CD4-positive, alpha-beta T cell treated with Interleukin-15 for 4 hours (primary cell): ENCODE measurements around the gene WIZ.
"Not testable (repeated sequence)": the region's sequence is repeated elsewhere in the genome, so short reads cannot be mapped to it uniquely, and the experiment has no call there.

Source experiments
- DNase-seq: peaks from one replicate; pipeline ENCODE4 v3.0.0-alpha.2; 2020; ENCODE audit warnings: low spot score

The WIZ gene, protein sequence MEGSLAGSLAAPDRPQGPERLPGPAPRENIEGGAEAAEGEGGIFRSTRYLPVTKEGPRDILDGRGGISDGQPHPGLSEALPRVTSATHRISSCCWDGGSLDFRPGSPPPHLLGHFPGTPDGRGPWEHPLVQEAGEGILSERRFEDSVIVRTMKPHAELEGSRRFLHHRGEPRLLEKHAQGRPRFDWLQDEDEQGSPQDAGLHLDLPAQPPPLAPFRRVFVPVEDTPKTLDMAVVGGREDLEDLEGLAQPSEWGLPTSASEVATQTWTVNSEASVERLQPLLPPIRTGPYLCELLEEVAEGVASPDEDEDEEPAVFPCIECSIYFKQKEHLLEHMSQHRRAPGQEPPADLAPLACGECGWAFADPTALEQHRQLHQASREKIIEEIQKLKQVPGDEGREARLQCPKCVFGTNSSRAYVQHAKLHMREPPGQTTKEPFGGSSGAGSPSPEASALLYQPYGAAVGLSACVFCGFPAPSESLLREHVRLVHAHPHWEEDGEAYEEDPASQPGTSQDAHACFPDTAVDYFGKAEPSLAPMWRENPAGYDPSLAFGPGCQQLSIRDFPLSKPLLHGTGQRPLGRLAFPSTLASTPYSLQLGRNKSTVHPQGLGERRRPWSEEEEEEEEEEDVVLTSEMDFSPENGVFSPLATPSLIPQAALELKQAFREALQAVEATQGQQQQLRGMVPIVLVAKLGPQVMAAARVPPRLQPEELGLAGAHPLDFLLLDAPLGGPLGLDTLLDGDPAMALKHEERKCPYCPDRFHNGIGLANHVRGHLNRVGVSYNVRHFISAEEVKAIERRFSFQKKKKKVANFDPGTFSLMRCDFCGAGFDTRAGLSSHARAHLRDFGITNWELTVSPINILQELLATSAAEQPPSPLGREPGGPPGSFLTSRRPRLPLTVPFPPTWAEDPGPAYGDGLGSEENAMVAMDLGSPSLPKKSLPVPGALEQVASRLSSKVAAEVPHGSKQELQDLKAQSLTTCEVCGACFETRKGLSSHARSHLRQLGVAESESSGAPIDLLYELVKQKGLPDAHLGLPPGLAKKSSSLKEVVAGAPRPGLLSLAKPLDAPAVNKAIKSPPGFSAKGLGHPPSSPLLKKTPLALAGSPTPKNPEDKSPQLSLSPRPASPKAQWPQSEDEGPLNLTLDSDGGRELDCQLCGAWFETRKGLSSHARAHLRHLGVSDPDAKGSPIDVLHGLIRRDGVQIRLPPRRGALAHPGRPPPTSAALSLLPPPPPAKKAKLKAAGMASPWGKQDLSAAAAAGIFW (N-terminal part only)

DNA sequence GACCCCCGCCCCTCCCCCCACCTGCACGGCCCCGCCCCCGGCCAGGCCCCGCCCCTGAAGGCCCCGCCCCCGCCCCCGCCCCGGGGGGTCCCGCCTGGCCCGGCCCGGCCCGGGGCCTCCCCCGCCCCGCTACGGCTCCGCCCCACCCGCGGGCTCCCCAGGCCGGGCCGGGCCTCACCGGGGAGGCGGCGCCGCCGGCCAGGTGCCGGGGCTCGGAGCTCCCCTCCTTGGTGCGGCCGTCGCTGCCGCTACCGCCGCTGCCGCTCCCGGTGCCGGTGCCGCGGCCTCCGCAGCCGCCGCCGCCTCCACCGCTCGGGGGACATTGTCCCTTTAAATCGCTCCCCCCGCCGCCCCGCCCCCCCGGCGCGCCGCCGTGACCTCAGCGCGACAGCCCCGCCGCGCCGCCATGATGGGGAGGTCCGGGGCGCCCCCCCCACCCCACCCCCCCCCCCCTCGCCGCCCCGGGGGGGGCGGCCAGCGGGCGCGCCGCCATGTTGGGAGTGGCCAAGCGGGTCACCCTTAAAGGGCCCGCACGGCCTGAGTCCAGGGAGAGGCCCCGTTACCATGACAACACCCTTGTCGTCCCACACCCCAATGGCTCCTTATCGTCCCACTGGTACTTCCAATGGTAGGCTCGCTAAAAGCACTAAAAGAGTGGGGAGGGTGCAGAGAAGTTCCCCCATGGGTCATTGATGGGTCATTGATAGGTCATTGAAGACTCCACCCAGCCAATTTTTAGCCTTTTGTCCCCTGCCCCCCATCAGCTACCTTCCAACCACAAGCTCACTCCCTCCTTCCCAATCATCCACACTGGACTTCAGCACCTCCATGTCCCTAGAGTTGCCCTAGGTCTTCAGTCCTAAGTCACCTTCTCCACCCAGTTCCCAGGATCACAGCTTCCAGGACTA, at the start of gene WIZ:
WIZ (minus strand) TSS at position 337 of the 908 bp plus-strand sequence. CDS start 1,649 bp downstream, outside the sequence.
- DNase-seq, result peak; percentile 82

DNA sequence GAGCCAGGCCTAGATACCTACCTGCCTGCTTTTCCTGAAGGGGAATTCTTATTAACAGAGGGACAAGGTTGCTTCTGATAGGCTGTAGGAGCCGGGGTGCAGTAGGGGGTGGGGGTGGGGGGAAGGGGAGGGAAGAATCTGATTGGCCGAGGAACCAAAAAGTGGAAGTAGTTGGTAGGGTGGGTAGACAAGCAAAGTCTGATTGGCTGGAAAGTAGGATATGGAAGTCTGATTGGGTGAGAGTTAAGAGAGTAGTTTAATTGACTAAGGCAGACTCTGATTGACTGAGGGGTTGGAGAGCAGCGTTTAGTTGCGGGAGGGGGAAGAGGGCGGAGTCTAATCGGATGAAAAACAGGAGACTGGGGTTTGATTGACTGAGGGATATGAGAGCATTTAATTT, 49.2 kb upstream of the WIZ start:
- no peak for DNase-seq

DNA sequence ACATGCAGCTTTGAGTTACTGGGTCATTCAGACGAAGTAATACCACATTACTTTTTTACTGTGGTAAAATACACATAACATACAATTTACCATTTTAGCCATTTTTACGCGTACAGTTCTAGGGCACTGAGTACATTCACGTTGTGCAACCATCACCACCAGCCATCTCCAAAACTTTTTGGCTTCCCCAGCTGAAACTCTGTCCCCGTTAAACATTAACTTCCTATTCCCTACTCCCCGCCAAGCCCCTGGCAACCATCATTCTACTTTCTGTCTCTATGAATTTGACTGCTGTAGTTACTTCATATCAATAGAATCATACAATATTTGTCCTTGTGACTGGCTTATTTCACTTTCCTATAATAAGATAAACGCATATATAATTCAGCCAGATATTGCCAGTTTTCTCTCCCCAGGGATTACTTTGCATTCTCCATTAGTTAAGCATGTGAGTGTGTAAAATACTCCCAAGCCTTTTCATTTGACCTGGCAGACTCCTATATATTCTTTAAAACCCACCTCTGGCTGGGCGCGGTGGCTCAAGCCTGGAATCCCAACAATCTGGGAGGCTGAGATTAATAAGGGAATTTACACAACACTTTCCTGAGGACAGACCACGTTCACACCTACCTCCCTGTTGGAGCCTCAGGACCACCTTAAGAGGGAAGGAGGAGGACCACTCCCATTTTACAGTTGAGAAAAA, 48.6 kb upstream of the WIZ start:
- DNase-seq, result no peak

DNA sequence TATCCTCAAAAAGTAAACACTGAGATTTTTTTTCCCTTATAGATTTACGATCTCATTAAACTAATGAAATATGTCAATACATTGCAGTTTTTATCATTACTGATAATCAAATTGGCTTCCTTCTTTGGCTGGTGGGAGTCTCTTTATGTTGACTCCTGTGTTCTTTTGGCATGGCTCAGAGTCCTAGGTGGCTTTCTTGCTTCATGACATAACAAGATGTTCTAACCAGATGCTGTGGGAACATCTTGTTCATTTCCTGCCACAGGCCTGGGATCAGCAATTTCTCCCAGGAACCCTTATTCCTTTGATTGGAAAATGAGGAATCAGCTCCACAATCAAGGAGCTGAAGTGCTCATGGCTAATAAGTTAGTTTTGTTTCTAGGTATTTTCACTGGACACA, 45.4 kb upstream of the WIZ start:
- DNase-seq, result no peak

DNA sequence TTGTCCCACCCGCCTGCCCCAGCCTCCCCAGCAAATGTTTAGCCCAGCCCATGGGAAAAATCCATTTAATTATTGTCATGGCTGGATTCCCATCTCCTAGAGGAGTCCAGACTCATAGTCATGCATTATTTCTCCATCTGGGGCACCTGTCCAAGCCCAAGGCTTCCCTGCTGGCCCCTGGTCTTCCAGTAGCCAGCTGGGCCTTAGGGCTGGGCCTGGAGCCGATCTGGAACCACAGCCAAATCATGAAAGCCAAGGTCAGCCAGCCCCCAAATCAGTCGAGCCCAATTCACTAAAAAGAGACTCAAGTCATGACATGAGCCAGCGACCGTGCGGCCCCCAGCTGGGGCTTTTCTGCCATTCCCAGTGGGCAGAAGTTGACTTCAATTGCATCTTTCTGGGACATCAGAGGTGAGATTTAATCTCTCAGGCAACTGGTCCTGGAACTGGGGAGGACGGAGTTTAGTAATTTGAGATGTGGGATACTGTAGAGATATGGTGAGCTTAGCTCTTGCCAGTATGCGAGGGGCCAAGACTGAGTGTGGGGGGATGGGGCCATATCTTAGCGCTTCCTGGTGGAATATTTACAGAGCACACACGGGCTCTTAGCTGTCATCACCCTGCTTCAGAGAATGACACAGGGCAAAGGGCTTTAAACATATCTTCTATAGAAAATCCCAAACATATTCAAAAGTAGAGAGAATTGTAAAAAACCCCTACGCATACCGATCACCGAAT, 38.9 kb upstream of the WIZ start:
- DNase-seq, result no peak

DNA sequence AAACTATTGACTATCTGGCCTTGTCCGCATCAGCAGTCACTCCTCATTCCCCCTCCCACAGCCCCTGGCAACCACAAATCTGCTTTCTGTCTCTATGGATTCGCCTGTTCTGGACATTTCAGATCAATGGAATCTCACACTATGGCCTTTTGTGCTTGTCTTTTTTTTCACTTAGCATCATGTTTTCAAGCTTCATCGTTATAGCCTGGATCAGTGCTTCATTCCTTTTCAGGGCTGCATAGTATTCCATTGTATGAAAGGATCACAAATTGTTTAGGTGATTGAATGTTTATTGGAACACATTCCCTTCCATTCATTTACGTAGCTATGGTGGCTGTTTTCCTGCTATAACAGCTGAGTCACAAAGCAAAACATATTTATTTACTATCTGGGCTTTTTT, 37.3 kb upstream of the WIZ start:
- DNase-seq, result no peak

DNA sequence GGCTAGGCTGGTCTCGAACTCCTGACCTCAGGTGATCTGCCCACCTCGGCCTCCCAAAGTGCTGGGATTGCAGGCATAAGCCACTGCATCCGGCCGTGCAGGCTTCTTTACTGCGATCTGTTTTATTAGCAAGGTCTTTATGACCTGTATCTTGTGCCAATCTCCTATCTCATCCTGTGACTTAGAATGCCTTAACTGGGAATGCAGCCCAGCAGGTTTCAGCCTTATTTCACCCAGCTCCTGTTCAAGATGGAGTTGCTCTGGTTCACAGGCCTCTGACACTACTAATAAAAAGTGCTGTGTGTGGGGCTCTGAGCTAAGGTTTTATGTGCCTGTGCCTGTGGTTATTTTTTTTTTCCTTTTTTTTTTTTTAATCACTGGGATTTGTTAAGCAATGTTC, 36.0 kb upstream of the WIZ start:
- DNase-seq, result not testable (repeated sequence)

DNA sequence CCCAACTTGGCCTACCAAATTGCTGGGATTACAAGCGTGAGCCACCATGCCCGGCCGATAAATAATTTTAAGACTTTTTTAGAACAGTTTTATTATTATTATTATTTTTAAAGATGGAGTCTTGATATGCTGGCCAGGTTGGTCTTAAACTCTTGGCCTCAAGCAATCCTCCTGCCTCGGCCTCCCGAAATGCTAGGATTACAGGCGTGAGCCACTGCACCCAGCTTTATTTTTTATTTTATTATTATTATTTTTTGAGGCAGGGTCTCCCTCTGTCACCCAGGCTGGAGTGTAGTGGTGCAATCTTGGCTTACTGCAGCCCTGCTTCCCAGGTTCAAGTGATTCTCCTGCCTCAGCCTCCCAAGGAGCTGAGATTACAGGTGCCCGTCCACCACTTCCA, 31.2 kb upstream of the WIZ start:
- not testable (repeated sequence) for DNase-seq

DNA sequence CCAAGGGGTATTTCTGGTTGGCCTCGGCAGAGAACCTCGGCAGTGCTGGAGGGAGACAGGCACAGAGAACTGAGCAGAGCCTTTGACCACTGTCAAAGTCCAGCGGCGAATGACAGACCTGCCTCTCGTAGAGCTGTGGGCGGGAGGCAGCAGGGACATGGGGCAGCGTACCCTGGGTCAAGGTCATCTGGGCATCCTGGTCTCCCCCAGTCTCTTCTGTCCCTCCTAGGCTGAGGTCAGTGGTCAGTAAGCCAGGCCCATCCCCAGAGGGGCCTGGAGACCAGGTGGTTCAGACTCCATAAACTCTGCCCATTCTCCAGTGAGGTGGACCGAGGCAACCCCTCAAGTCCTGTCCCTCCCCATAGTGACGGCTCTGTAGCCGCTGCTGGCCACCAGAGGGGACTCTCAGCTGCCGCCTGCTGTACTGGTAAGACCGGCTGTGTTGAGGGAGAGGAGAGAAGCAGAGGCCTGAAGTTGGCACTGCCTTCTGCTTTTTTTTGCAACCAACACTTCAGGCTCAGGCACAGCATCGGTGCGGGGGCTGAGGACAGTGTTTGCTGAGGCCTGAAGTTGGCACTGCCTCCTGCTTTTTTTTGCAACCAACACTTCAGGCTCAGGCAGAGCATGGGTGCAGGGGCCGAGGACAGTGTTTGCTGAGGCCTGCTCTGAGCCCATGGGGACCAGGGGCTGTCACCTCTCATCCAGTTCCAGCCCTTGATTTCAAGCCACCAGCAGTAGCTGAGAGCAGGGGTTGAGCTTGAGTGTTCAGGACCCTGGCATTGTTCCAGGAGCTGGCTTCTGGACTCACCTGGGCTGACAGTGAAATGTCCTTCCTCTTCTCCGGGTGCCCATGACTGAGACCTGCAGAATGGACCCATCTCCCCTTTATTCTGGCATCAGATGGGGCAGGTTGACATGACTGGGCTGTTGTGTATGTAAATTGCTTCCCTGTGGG, 29.9 kb upstream of the WIZ start, which contains the start of gene PGLYRP2:
PGLYRP2 (minus strand) TSS at position 111 of the 955 bp plus-strand sequence. CDS start 130 bp downstream, outside the sequence.
- DNase-seq, result no peak

DNA sequence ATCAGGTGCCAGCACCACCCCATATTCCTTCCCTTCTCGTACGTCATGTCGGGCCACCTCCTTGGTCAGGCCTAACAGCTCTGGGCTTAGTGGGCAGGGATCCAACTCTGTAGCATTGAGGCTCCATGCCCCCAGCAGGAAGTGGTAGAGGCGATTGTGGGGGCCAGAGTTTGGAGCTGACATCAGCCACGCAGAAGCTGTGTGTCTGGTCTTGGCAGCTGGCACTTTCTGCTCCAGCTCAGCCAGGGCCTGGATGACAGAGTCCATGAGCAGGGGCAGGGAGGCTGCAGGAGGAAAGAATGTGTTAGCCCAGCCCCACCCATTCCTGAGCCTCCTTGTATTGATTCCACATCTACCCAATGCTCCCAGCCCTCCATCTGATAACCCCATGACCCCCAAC, 26.6 kb upstream of the WIZ start:
- DNase-seq, result no peak

DNA sequence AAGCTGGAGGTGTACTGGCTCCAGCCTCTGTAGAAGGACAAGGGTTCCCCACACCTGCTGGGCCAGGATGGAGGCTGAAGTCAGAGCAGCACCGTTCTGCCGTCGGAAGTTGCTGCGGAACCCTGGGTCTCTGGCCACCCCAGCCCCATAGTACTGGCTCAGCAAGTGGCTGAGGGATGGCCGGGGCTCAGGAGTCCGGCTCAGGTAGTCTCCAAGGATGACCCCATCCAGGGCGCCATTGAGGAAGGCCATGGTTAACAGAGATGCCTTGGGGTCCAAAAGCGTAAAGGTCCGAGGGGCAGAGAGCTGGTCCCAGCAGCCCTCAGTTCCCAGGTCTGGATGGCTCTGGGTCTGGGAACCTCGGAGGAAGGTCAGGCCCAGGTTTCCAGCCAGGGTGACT, 25.9 kb upstream of the WIZ start:
- DNase-seq, result no peak

DNA sequence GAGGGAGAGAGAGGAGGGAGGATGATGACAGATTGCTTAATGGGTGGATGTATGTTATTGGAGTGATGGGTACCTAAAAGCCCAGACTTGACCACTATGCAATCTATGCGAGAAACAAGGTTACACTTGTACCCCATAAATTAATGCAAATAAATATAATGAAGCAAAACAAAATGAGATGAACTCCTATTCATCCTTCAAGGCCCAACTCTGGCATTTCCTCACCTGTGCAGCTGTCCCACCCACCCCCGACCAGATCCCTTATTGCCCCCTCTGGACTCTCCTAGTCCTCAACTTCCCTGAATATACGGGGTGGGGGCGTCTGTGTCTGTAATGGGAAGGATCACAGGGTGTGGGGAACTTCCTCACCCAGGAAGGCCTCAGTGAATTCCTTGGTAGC, 25.4 kb upstream of the WIZ start:
- no peak for DNase-seq

DNA sequence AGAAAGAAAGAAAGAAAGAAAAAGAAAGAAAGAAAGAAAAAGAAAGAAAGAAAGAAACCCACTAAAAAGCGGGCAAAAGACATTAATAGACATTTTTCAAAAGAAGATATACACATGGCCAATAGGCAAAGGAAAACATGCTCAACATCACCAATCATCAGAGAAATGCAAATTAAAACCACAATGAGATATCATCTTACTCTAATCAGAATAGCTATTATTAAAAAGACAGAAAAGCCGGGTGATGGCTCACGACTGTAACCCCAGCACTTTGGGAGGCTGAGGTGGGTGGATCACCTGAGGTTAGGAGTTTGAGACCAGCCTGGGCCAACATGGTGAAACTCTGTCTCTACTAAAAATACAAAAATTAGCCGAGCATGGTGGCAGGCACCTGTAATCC, 24.1 kb upstream of the WIZ start:
- not testable (repeated sequence) for DNase-seq

DNA sequence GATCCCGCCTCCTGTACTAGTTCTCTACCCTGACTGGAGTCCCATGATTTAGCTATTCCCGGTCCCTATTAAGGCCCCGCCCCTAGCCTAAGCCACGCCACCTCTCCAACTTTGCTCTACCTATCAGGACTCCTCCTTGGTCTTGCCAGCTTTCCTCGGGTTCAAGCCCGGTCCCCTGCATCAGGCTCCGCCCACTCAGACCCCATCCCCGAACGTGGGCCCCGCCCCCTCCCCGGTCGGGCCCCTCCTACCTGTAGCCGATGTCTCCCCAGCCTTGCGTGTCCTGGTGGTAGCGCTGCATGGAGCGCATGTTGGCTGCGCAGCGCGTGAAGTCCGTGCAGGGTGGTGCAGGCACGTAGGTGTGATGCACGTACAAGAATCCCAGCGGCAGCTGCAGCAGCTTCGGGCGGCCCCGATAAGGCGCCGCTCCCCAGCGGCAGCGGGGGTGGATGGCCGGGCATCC, 21.9 kb upstream of the WIZ start:
- no peak for DNase-seq

DNA sequence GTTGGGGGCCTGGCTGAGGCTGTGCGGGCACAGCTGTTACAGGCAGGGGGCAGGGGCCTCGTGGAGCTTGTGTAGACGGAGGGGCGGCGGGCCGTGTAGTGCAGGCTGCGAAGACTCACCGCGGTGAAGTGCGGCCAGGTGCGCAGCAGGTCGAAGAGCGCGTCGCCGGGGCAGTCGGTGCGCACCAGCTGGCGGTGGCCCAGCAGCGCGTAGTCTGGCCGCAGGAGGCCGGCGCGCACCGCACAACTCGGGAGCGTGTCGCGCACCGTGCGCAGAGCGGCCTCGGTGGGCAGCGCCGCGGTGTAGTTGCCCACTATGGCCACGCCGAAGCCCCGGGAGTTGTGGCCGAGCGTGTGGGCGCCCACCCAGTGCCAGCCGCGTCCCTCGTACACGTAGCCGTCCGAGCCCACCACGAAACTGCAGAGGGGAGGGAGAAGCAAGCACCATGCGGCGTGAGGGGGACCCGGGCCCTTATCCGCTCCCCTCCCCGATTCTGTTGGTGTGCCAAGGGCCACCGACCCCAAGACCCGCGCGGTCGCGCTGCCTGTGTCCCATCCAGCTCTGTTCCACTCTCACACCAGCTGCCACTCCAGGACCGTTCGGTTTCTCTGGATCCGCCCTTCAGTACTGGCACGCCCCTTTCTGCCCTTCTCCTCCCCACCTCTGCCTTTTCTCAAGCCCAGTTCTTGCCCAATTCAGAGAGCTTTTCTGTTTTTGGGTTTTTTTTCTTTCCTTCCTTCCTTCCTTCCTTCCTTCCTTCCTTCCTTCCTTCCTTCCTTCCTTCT, 19.9 kb upstream of the WIZ start:
- DNase-seq, result peak; percentile 22

DNA sequence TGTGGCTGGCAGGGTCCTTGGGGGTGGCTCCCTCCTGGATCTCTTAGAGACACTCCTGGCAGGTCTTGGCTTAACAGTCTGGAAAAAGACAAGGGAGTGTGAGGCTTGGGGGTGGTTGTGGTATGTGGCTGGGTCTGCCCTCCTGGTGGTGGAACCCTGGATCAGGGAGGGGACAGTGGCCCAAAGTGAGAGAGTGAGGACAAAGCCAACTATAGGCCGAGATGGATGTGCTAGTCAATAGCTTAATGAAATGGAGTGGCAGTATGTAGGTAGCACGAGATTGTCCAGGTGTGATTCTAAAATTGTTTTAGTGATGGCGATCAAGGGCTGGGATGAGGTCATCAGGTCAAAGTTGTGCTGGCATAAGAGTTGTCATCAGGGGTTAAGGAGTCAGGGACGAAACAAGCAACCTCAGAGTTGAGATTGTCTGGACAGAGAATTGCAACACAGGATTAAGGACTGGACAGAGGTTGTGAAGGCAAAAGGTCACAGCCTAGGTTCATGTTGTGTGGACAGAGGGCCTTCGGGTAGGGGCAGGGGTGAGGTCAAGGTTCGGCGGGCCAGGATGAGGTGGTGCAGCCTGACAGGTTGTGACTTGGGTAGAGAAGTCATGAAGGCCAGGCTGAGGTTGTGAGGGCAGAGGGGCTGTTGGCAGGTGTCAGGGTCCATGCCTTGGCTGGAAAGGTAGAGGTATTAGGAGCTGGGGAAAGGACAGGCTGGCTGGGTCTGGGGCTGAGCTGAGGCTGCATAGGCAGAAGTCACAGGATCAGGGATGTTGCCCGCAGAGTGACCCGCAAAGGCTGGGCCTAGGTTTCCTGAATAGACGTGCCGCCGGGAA, 19.1 kb upstream of the WIZ start:
- DNase-seq, result no peak

DNA sequence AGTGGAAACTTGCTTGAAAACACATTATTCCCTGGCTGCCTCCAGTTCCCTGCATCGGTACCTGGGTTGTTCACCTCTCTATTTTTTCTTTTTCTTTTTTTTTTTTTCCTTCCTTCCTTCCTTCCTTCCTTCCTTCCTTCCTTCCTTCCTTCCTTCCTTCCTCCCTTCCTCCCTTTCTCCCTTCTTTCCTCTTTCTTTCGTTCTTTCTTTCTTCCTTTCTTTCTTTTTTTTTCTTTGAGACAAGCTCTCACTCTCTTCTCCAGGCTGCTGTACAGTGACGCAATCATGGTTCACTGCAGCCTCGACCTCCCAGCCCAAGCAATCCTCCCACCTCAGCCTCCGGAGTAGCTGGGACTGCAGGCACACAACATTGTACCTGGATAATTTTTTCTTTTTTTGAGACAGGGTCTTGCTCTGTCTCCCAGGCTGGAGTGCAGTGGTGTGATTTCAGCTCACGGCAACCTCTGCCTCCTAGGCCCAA, 18.0 kb upstream of the WIZ start:
- no peak for DNase-seq
